GM18870 (cell line): ENCODE results near the gene APOBEC3A.
"Not testable (repeated sequence)": the region's sequence is repeated elsewhere in the genome, so short reads cannot be mapped to it uniquely, and the experiment has no call there.

ENCODE experiments used
- ATAC-seq: cut with Tn5 transposase; IDR thresholded peaks from one replicate; pipeline ENCODE4 v1.9.1; 2021; ENCODE audit warnings: moderate library complexity; ENCODE audit not compliant: unreplicated experiment

APOBEC3A gene

DNA sequence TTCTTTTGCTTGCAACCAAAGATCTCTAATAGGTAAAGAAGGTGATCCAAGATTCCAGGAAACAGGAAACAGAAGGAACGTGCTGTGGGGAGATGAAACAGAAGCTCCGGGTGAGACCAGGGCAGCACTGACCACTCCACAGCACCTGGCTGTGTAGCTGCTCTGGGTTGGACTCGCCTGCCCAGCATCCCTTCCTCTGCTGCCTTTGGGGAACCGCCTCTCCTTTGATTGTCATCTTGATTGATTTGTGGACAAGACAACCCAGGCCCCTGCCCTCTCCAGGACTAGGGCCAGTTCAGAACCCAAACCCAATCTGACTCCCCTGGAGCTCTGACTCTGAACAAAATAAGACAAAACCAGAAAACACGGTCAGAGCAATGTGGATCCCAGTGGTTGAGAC is 14.7 kb upstream of the APOBEC3A start:
- ATAC-seq: no peak

DNA sequence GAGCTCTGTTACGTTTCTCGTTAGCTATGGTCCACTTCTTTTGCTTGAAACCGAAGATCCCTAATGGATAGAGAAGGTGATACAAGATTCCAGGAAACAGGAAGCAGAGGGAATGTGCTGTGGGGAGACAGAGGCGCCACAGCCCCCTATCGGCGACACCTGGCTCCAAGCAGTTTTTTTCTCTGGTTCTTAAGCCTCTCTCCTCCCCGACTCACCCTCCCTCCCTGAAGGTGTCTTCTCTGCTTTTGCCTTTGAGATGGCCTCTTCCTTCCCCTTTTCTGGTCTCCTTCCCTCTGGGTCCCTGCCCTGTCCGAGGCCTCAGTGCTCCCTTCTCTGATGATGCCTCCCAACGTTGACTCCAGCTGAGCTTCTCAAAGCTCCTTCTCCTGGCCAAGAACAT is 14.2 kb upstream of the APOBEC3A start:
- no peak for ATAC-seq

DNA sequence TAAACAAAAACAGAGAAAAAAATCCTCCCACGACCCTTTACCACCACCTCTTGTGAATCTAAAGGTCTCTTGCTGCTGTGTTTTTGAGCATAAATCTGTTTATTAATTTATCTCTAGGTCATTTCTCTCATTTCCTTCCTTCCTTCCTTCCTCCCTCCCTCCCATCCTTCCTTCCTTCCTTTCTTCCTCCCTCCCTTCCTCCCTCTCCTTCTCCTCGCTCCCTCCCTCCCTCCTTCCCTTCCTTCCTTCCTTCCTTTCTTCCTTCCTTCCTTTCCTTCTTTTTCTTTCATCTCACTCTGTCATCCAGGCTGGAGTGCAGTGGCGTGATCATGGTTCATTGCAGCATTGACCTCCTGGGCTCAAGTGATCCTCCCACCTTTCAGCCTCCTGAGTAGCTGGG is 13.5 kb upstream of the APOBEC3A start:
- ATAC-seq: no peak

DNA sequence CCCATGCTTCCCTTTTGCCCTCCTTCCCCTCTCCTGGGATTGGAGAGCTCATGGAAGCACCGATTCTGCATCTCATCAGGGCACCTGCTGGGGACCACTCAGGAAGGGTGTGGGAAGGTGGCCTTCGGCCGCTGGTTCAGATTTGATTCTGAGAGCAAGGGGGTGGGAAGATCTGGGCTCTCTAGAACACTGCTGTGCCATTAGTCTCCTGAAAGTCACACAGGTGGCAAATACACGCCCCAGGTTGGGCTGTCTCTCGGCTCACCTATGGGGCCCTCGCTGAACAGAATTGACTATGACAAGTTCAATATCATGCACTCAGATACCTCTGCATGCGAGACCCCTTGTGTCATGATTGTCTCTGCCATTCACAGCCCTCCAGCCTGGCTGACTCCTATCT is 12.8 kb upstream of the APOBEC3A start:
- no peak for ATAC-seq

DNA sequence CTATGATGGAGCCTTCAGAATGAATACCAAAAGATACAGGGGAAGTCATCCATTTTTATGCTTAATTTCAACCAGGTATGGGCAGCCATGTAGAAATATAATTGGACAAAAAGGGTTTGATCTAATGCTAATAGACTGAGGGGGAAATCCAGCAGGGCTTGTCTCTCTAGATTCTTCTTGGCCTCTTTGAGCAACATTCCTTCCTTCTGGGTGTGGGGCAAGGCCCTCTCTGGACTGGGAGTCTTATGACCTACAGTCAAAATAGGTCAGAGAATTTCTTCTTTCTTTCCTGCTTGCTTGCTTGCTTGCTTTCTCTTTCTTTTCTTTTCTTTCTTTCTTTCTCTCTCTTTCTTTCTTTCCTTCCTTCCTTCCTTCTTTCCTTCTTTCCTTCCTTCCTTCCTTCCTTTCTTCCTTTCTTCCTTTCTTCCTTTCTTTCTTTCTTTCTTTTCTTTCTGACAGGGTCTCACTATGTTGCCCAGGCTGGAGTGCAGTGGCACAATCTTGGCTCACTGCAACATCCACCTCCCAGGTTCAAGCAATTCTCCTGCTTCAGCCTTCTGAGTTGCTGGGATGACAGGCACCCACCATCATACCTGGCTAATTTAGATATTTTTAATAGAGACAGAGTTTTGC is 11.6 kb upstream of the APOBEC3A start:
- not testable (repeated sequence) for ATAC-seq

DNA sequence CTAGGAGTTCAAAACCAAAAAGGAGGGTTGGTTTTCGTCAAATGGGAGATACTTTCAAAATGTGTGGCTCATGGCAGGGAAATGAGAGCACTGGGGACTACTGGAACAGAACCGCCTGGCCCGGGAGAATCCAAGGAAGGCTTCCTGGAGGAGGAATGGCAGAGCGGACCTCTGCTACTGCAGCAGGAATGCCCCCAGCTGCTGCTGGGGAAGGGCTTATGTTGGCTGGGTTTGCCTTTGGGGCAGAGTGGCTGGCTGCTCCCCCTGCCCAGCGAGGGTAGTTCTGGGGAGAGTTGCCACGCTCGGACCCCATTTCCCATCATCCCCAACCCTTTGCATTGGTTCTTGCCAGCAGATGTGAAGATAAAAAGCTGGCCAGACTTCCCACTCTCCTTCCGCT is 10.6 kb upstream of the APOBEC3A start:
- no peak for ATAC-seq

DNA sequence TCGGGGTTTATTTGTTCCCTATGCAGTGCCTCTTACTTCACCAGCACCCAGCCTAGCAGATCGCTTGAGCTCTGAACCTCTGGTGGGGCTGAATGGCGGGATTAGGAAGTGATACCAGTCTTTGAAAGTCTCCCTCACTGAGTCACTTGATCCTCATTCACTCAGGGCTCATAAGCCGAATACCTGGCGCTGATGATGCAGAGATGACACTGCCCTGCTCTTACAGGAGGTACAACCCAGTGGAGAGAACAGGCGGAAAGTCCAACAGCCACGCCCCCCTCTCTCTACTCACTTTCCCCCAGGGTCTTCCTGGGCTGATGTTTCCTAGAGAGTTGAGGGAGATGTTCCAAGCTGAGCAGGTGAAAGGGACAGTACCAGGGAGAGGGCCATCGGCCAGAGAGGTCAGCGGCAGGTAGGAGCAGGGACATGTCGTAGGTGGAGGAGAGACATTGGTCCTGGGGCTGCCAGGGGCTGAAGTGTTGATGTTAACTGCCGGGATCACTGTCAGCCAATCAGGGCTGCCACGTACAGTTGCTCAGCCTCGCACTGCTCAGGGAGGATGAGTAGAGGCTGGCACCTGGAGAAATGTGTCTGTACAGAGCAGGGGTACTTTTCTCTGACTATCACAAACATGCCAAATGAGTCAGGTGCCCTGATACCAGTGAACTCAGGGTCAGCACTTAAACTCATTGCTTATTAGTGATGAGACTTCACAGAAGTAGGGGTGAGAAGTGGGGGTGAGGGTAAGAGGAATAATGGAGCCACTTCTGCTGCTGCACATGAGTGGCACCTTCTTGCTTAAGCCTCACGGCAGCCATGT is 9.9 kb upstream of the APOBEC3A start:
- no peak for ATAC-seq

DNA sequence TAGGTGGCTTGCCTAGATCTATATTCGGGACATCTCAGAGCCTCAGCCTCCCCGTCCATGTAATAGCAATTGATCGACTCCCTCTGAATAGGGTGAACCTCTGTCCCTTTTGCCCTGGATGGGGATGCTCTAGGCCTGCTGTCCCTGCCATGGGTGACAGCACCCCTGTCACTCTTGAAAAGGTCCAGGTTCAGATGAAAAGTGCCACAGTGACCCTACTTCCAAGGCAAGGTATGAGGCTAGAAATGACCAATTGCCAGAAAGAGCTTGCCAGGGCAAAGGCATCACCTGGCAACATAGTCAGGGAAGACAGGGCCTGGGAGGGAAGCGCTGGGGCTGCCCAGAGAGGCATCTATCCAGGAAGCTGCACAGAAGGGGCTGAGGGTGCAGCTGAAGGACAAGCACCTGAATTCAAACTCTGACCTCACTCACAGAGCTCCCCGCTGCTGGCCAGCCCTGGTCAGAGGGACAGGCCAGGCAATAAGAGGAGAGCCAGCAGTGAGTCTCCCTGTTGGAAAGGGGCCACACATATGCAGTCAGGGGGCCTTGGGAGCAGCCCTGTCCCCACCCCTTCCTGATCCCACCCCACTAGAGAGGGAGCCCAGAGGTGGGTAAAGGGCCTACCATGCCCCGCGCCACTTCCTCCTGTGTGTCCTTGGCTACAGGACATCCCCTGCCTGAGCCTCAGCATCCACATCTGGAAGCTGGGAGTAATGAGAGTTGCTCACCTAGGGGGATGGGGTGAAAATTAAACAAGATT is 9.0 kb upstream of the APOBEC3A start:
- no peak for ATAC-seq

DNA sequence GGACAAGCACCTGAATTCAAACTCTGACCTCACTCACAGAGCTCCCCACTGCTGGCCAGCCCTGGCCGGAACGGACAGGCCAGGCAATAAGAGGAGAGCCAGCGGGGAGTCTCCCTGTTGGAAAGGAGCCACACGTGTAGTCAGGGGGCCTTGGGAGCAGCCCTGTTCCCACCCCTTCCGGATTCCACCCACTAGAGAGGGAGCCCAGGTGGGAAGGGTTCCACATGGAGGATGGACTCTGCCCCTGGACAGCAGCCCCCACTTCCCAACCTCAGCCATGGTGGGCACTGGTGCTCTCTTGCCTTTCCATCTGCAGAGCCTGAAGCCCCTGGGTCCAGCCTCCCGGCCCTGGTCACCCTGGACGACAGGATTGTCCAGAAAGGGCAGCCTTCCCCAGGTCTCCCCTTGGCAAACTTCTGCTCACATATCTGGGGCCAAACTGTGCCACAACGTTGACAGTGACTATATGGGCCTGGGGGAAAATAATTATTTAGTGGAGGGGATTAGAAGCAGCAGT is 7.5 kb upstream of the APOBEC3A start:
- no peak for ATAC-seq

DNA sequence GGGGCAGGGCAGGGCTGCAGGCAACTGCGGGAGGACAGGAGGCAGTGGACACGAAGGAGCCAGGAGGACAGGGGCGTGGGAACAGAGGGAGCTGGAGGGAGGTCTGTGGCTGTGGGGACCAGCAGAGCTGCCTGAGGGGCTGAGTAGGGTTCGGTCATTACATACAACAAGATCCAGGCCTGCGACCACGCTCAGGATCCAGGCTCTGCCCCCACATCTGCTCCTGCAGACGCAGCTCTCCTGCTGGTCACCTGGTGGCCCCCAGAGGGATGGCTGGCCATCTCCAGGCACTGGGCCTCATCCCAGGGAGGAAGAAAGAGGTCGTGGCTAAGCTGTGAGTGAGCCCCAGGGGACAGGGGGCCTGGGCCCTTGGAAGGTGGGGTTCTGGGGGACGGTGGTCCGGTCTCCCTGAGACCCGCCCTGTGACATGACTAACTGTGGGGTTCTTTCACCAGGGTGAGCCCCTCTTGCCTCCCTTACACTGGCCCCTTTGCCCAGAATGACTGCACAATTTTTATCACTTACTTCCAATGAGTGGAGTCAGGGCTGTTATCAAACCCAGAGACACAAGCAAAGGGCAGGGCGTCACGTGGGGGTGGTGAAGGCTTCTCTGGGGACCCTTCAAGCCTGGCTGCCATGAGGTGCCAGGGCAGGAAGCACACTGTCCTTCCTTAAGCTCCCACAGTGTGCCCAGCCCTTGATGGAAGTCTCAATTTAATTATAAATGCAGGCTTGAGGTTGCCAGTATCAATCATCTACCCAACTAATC is 6.7 kb upstream of the APOBEC3A start:
- ATAC-seq: no peak

DNA sequence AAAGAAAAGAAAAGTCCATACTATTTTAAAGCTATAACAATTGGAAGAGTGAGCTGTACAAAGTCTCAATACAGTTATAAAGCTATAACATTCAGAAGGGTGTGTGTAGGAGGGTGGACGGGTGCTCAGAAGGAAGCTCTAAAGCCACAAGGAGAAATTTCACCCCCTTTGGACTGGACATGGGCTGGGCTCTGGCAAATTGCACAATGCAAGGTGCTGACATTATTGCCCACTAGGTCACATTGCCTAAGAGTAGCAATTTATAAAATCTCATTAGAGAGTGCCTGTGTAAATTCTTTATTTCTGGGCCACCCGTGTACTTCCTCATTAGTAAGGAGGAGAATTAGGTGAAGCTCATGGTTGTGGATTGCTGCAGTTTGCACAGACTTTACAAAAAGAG is 5.7 kb upstream of the APOBEC3A start:
- ATAC-seq: no peak

DNA sequence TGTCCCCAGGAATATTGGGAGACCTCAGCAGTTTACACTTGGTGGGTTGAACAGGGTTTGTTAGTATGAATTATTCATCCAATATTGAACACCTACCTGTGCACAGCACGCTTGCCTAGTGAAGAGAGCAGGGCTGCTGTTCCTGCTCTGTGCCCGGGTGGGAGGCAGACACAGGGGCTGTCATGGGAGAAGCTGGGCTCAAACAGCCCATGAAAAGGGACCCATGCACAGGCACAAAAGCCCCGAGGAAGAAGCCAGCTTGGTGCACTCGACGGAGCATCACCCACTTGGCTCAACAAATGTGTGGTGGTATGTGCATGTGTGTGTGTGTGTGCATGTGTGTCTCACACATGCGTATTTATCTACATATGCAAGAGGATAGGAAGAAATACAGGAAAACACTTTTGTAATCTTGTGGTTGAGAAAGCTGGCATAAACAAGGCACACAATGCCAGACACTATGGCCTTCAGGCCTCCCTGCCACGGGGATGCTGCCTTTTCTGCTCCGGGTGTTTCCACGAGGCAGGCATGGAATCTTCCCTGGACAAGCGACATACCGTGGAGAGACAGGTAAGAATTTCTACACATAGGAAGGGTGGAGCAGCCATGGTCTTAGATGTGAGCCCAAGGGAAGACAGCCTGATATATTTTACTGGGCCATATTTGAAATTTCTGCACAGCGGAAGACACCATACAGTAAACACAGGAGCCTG is 5.0 kb upstream of the APOBEC3A start:
- ATAC-seq: no peak

DNA sequence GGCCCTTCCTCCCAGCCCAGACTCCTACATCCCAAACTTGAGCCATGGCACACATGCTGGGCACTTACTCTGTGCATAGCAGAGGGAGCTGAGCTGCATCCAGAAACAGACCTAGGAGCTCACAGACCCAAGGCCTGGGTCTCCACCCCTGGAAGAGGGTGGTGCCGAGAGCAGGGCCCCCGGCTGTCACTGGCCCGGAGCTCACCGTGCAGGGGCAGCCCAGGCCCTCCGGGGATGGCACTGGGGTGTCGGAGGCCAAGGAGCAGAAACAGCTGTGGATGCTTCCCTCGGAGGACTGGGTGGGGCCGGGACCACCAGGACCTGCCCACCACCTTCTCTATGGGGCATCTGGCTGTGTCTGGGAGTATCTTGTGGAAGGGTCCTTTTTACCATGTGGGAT is 4.3 kb upstream of the APOBEC3A start:
- ATAC-seq: no peak

DNA sequence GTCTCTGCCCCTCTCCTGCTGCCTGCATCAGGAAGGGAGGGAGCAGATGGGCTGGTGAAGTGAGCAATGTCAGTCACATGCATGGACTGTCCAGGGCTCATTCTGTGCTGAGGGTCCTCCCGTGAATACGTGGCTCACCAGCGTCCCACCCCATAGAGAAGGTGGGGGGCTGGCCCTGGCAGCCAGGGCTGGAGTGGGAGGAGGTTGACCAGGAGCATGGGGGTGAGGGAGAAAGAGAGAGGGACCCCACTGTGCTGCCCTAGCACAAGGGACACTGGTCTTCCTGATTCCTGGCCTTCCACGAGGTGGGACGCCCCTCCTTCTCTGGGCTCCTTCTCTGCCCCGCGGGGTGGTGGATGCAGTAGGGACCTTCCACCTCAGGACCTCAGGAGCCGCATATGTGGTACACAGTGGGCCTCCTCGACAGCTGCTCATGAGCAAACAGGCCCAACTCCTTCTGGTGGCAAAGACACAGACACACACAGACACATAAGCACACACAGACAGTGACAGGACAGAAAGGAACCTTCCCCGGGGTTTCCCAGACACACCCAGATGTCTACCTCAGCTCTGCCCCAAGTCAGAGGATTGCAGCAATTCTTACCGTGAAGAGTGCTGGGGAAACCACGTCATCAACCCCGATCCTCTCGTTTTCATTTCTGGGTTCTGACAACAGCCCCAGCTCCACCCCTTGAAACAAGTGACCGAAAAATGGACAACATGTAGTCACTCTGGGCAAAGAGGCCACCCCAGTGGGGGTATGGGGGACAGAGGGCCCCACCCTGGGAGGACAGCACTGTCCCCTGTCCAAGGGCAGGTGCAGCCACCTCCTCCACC is 3.6 kb upstream of the APOBEC3A start:
- peak; percentile 53 for ATAC-seq

DNA sequence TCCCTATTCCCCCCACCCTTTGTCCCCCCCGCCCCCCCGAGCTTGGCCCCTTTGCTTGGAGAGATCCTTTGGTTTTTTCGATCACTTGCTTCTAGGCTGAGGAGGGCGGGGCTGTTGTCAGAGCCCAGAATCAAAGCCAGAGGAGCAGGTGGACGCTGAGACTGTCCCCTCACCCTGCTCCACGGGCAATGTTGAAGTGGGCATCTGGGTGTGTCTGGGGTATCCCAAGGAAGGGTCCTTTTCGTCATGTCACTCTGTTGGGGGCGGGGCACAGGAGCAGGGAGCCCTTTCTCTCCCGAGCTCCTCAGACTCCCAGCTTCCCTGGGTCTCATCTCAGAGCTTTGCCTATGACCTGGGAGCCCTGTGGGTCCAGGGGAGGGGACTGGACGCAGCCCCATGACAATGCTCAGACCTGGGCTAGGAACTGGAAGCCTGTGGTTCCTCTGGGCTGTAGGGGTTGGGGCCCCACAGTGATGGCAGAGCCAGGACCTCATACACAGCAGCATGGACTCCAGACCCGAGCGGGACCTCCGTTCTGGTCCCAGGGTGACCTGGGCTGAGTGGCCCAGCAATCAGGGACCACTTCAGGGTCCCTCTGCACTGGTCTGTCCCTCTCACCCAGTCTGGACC is 2.9 kb upstream of the APOBEC3A start:
- ATAC-seq: no peak

DNA sequence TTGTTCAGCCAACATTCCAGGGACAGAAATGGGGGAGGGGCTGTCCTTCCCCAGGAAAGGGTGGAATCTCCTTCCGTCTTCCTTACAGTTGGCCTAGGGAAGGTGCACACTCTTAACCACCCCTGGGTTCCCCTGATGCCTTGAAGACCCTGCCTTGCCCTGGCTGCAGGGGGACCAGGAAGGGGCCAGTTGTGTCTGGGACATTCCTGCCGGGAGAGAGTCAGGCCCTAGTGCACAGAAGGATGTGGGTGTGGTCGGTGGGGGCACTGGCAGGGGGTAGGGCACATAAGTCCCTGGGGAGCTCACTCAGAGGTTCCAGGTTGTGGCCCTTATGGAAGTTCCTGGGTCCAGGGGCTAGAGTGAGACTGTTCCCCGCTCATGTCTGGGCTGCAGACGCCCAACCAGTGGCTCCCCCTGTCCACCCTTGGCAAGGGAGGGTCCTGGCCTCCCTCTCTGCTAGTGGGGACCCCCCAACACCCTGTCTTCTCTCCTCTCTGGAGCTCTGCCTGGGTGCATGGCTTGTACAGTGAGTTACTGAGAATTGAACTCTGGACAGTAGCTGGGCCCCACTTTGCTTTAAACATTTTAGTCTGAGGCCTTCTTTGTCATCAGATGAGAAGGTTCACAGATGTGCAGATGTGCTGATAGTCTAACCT is 2.0 kb upstream of the APOBEC3A start:
- no peak for ATAC-seq

DNA sequence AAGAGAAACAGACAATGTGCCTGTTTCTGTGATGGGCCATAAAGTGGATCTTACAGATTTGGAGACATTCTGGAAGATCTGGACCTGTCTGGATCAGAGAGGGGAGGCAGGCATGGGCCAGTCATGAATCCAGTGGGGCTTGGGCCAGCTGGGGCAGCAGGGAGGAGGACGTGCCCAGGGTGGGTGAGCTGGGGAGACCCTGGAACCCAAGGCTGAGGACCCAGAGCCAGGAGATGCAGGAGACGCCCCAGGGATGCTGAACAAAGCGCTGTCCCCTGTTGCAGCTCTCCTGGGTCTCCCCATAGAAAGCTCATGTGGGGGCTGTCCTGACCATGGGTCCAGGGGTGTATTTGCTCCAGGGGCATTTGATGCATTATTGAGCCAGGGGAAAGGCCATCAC is 1.5 kb upstream of the APOBEC3A start:
- ATAC-seq: no peak

DNA sequence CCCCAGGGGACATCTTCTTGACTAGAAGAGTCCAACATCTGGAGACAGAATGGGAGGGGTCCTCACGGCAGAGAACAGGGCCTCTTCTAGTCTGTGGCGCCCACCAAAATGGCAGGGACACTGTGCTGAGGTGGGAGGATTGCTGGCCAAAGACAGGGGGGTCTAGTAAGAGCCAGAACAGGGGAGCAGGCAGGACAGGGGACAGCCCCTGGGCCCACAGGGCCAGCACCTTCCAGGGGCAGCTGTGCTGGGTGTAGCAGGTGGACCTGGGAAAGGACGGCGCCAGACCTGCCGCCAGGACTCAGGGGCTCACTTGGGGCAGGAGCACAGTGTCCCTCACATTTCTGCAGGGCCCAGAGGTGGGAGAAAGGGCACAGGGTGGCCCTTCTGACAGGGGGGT is 858 bp upstream of the APOBEC3A start:
- ATAC-seq: no peak
